BE2C (cell line): ENCODE data around the gene CCDC6.

Experiments
- DNase-seq: peaks from one replicate; pipeline ENCODE4 v3.0.0-alpha.2; 2020
- H3K27me3 ChIP-seq: fragments of 250-450 bp; sonication (Bioruptor Pico); 2 replicates; pipeline ENCODE4 v1.5.1; 2020; ENCODE audit warnings: mild to moderate bottlenecking
- H3K36me3 ChIP-seq: fragments of 250-450 bp; sonication (Bioruptor Pico); 2 replicates; pipeline ENCODE4 v1.5.1; 2020; ENCODE audit warnings: mild to moderate bottlenecking
- H3K4me1 ChIP-seq: fragments of 250-450 bp; sonication (Bioruptor Pico); 2 replicates; pipeline ENCODE4 v1.5.1; 2020
- H3K4me3 ChIP-seq: 2 replicates; pipeline ENCODE4 v1.5.1; 2011; ENCODE audit warnings: low read depth, low read length
- H3K9me3 ChIP-seq: fragments of 250-450 bp; sonication (Bioruptor Pico); 2 replicates; pipeline ENCODE4 v1.5.1; 2020
- TF ChIP-seq, protein P1 (sequence below): IDR thresholded peaks from 2 replicates; pipeline ENCODE4 v1.5.1; 2012; ENCODE audit warnings: mild to moderate bottlenecking, low read depth, low read length

Gene CCDC6

DNA sequence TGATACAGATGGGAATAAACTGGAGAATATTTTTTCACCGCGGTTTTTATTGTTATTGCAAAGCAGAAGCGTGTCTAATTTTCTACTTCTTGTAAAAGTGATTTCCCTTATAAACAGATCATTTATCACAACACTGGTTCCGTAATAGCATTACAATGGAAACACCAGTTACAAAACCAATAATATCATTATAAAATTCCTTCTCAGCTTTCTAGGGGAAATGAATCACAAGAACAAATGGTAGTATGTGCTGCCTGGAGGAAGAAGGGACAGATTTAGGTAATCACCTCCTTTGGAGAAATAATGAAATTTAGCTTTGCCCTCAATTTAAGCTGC is 2.4 kb upstream of the CCDC6 start:
- Histone ChIP-seq H3K9me3 (no peaks in the 10 kb centered on the region), H3K36me3 (no peaks in the 10 kb centered on the region), H3K4me3 (no peak overlapping the region), H3K4me1 (no peaks in the 10 kb centered on the region), H3K27me3 (no peaks in the 10 kb centered on the region)
- no peak for DNase-seq
- TF ChIP-seq, protein P1, sequence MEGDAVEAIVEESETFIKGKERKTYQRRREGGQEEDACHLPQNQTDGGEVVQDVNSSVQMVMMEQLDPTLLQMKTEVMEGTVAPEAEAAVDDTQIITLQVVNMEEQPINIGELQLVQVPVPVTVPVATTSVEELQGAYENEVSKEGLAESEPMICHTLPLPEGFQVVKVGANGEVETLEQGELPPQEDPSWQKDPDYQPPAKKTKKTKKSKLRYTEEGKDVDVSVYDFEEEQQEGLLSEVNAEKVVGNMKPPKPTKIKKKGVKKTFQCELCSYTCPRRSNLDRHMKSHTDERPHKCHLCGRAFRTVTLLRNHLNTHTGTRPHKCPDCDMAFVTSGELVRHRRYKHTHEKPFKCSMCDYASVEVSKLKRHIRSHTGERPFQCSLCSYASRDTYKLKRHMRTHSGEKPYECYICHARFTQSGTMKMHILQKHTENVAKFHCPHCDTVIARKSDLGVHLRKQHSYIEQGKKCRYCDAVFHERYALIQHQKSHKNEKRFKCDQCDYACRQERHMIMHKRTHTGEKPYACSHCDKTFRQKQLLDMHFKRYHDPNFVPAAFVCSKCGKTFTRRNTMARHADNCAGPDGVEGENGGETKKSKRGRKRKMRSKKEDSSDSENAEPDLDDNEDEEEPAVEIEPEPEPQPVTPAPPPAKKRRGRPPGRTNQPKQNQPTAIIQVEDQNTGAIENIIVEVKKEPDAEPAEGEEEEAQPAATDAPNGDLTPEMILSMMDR = no peak

DNA sequence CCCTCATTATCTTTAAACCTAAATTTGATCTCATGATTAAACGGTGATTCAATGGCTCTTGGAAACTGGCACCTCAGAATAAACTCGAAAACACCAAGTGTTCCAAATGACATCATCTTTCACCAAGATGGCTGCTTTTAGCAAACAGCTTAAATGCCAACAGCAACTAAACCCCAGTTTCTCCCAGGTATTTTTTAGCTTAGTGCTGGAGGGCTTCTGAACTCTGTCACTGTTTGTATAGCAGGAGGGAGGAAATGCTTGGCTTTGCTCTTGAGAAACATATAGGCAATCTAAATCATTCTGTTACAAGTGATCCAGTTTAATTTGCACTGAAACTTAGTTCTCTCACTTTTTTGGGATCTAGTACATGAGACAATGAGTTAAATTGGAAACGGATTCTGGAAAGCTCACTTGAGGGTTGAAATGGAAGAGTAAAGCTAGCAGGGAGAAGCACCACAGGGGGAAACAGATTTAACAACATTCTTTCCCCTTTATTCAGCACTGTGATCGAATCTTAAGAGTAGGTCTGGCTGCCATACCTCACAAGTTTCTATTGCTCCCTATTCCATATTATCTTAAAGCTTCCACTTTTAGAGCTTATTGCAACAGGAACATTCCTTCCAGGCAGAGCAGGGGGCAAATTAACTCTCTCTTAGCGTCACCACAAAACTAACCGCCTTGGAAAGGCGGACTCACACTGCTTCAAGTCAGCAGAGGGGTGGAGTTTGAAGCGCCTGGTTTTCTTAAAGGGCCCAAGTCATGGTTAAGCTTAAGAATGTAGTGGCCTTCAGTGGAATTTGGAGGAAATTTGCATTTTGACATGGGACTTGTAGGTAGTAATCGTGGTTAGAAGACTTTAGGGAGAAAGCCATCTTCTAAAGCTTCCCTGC is 1.8 kb upstream of the CCDC6 start:
- no peak for DNase-seq
- Histone ChIP-seq H3K27me3 (no peaks in the 10 kb centered on the region), H3K36me3 (no peaks in the 10 kb centered on the region), H3K4me1 (no peaks in the 10 kb centered on the region), H3K9me3 (no peaks in the 10 kb centered on the region), H3K4me3 (no peak overlapping the region)
- TF ChIP-seq, protein P1 = no peak

DNA sequence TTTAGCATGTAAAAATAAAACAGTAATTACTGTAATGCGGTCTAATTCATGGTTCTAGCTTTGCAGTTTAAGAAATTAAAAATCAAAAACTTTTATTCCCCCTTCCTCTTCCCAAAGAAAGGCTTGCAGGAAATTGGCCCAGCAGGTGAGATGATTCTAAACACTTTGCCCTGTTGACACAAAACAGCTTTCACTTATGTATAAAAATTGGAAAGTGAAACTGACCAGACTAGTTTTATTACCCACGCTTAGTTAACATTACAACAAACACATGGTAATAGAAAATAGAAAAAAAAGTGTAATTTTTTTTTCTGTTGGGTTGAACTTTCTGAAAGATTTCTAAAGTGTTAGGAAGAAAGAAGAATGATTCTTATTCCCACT is 1.2 kb upstream of the CCDC6 start:
- Histone ChIP-seq H3K4me3 (no peak overlapping the region; the same call in 1 of the 2 replicates), H3K36me3 (0 out of 2 replicates have a peak, but pooled peaks cover 3% of the 10 kb centered on the region), H3K9me3 (no peaks in the 10 kb centered on the region), H3K4me1 (no peaks in the 10 kb centered on the region), H3K27me3 (no peaks in the 10 kb centered on the region)
- TF ChIP-seq, protein P1 = no peak
- DNase-seq = no peak

DNA sequence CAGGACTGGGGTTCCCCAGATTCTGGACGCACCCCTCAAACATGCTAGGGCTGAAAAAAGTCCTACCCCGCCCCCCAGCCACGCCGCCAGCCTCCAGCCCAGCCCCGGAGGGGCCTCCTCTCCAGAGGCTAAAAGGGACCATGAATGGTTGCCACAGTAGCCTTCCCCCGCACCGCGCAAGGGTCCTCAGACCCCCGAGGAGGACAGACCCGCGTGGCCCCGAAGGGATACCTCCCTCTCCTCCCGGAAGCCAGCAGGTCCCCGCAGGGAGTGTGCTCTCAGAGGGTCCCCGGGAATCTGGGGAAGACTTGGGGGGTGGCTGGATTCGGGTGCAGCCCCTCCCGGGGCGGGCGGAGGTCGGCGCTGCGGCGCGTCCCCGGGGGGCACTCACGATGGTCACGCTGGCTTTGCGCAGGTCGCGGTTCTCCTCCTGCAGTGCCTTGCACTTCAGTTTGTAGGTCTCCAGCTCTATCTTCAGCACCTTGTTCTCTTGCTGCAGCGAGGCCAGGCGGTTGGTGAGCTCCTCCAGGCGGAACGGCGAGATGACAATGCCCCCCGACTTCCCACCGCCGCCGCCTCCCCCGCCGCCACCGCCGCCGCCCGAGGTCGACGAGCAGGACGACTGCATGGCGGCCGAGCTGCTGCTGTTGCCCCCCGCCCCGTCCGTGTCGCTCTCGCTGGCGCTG is 482 bp downstream of the CCDC6 start:
- Histone ChIP-seq H3K9me3 (no peaks in the 10 kb centered on the region), H3K36me3 (0 out of 2 replicates have a peak, but pooled peaks cover 4% of the 10 kb centered on the region), H3K4me3 (peak overlapping the region; percentile 95), H3K27me3 (no peaks in the 10 kb centered on the region), H3K4me1 (no peaks in the 10 kb centered on the region)
- DNase-seq = peak; percentile 11
- TF ChIP-seq, protein P1 = no peak

DNA sequence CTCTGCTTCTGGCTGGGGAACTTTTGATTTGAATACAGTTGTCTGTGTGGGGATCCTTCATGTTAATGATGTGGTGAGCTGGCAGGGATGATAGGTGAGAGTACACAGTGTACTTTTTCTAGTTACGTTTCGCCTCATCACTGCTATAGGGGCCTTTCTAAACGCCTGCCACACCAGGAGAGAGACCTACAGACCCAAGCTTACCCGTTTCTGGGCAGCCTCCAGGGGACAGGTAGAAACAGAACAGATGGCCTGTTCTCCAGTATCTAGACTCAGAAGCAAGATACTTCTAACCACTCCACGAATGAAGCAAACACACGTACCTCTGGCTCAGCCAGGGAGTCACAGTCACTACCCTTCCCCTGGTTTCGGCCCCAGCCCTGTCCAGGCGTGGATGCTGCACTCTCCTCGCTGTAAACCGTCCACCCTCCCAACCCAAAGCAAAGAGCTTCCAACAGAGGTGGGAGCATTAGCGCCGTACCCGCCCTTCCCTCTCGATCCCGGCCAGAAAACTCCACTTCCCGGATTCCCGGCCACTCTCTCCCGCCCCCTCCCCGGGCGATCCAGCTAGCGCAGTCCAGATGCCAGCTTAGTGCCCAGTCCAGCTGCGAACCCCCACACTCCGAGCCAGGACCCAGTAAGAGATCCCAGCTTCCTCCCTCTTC is 1.2 kb downstream of the CCDC6 start:
- Histone ChIP-seq H3K4me1 (no peaks in the 10 kb centered on the region), H3K4me3 (peak overlapping the region; percentile 95), H3K9me3 (no peaks in the 10 kb centered on the region), H3K27me3 (no peaks in the 10 kb centered on the region), H3K36me3 (0 out of 2 replicates have a peak, but pooled peaks cover 4% of the 10 kb centered on the region)
- TF ChIP-seq, protein P1 = no peak
- DNase-seq = peak; percentile 37
